Endothelial cell (in vitro differentiated cells): Measurements from ENCODE around the gene PFDN1. TPM values are rescaled to one million over a fixed set of nuclear protein-coding genes. Genes with fewer than 3 reads are reported as not detected.

Experiments
- DNase-seq: peaks from one replicate; pipeline ENCODE4 v3.0.0; 2021; ENCODE audit warnings: low spot score
- H3K27ac Mint-ChIP-seq: one replicate; pipeline ENCODE4 v1.8.0; 2021; ENCODE audit warnings: mixed read lengths, inconsistent platforms; ENCODE audit not compliant: unreplicated experiment
- H3K27me3 Mint-ChIP-seq: one replicate; pipeline ENCODE4 v1.8.0; 2021; ENCODE audit warnings: mild to moderate bottlenecking, moderate library complexity, mixed read lengths, inconsistent platforms; ENCODE audit not compliant: unreplicated experiment
- H3K36me3 Mint-ChIP-seq: one replicate; pipeline ENCODE4 v1.8.0; 2021; ENCODE audit warnings: mild to moderate bottlenecking, low read depth, mixed read lengths, inconsistent platforms; ENCODE audit not compliant: unreplicated experiment
- H3K4me1 Mint-ChIP-seq: one replicate; pipeline ENCODE4 v1.8.0; 2021; ENCODE audit warnings: mild to moderate bottlenecking, mixed read lengths, inconsistent platforms; ENCODE audit not compliant: unreplicated experiment
- H3K4me3 Mint-ChIP-seq: one replicate; pipeline ENCODE4 v1.8.0; 2021; ENCODE audit warnings: mild to moderate bottlenecking, mixed read lengths, inconsistent platforms; ENCODE audit not compliant: unreplicated experiment
- H3K9me3 Mint-ChIP-seq: one replicate; pipeline ENCODE4 v1.8.0; 2021; ENCODE audit warnings: mixed read lengths, inconsistent platforms; ENCODE audit not compliant: unreplicated experiment
- long read RNA-seq: library from polyadenylated mRNA; unstranded; transcript quantifications from one replicate; pipeline ENCODE4 v2.0.0, GENCODE V29; 2020; ENCODE audit not compliant: unreplicated experiment
- total RNA-seq: library from RNA; stranded (reverse); fragmentation: NEBNext Ultra II Directional; extraction: Animal tissue kit (Norgen Biotek cat#: 25700); gene quantifications from one replicate; pipeline ENCODE4 v1.2.1, GENCODE V29; 2021; ENCODE audit not compliant: unreplicated experiment
- TF ChIP-seq, protein P1 (sequence below): fragments of 200-600 bp; sonication (generic); IDR thresholded peaks from one replicate; pipeline ENCODE4 v1.5.0; 2021; ENCODE audit warnings: antibody characterized with exemption; ENCODE audit not compliant: unreplicated experiment

Gene PFDN1, protein sequence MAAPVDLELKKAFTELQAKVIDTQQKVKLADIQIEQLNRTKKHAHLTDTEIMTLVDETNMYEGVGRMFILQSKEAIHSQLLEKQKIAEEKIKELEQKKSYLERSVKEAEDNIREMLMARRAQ
- 86.2 TPM for total RNA-seq
- long read RNA-seq, transcript PFDN1-203 (3 exons, 1,091 nt), result minor isoform, 14 of 37 reads
- long read RNA-seq, transcript PFDN1-201 (4 exons, 1,352 nt), result major isoform, 19 of 37 reads
- long read RNA-seq, partial matches to known transcripts, result 1 of 37 reads
- long read RNA-seq, other reads (novel, unspliced or antisense), result 2 of 37 reads

- peaks cover 22% of the 10 kb centered on the region for H3K4me1 Mint-ChIP-seq
- TF ChIP-seq, protein P1, sequence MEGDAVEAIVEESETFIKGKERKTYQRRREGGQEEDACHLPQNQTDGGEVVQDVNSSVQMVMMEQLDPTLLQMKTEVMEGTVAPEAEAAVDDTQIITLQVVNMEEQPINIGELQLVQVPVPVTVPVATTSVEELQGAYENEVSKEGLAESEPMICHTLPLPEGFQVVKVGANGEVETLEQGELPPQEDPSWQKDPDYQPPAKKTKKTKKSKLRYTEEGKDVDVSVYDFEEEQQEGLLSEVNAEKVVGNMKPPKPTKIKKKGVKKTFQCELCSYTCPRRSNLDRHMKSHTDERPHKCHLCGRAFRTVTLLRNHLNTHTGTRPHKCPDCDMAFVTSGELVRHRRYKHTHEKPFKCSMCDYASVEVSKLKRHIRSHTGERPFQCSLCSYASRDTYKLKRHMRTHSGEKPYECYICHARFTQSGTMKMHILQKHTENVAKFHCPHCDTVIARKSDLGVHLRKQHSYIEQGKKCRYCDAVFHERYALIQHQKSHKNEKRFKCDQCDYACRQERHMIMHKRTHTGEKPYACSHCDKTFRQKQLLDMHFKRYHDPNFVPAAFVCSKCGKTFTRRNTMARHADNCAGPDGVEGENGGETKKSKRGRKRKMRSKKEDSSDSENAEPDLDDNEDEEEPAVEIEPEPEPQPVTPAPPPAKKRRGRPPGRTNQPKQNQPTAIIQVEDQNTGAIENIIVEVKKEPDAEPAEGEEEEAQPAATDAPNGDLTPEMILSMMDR, result no peak
- peak within 1 kb of the TSS; percentile 97 for H3K4me3 Mint-ChIP-seq
- H3K27ac Mint-ChIP-seq, result peak within 1 kb of the TSS; percentile 97
- H3K9me3 Mint-ChIP-seq, result no peaks in the 10 kb centered on the region
- peak; percentile 89 for DNase-seq
- H3K27me3 Mint-ChIP-seq, result peaks cover 2% of the 10 kb centered on the region
- H3K36me3 Mint-ChIP-seq, result no peaks in the 10 kb centered on the region
Measured at GRCh38 chr5:140302786-140303639, at the start of gene PFDN1. Gene PFDN1 (minus strand): TSS chr5:140303101. CDS start chr5:140303073, 28 bp downstream.

DNA sequence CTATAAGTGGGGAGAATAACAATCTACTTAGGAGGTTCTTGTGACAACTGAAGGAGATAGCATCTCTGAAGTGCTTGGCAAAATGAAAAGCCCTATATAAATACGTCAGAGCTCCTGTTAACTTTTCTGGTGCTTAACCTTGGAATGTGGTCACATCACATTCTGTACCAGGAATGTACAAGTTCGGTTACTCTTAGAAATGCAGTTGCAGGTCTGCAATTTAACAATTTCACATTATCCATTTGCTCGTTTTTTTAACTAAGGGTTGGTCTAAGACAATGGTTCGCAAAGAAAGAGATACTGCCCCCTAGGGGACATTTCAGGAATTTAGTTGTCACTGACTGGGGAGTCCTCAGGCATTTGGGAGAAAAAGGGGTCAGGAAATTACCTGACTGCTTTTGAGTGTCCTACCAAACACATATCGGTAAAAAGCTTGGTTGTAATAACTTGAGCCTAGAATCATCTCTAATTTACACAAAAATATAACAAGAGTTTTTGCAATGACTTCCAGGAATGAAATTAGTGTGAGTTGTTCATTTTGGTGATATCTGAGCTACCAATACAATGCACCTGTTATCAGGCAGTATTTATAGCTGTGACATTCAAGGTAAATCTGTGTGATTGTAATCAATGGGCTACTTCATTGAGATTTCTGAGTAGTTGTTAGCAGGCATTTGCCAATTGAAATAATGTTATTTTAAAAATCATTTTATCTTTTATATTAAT lies 48.9 kb upstream of the PFDN1 start:
- TF ChIP-seq, protein P1, result peak; percentile 92
- Mint-ChIP-seq H3K36me3 (no peaks in the 10 kb centered on the region), H3K9me3 (no peaks in the 10 kb centered on the region), H3K27ac (no peak overlapping the region), H3K27me3 (no peaks in the 10 kb centered on the region), H3K4me1 (peaks cover 17% of the 10 kb centered on the region), H3K4me3 (no peak overlapping the region)
- peak; percentile 83 for DNase-seq

GRCh38 chr5:140349244-140349643 lies 46.3 kb upstream of the PFDN1 start:
- Mint-ChIP-seq H3K27me3 (peaks cover 5% of the 10 kb centered on the region), H3K9me3 (no peaks in the 10 kb centered on the region), H3K27ac (no peak overlapping the region), H3K4me1 (peaks cover 31% of the 10 kb centered on the region), H3K36me3 (no peaks in the 10 kb centered on the region), H3K4me3 (no peak overlapping the region)
- TF ChIP-seq, protein P1, result no peak
- DNase-seq, result no peak

GRCh38 chr5:140348104-140348503 lies 45.2 kb upstream of the PFDN1 start:
- Mint-ChIP-seq H3K9me3 (no peaks in the 10 kb centered on the region), H3K36me3 (peaks cover 1% of the 10 kb centered on the region), H3K27ac (no peak overlapping the region), H3K4me3 (no peak overlapping the region), H3K27me3 (peaks cover 8% of the 10 kb centered on the region), H3K4me1 (peaks cover 40% of the 10 kb centered on the region)
- DNase-seq, result no peak
- TF ChIP-seq, protein P1, result no peak
